Loucy (cell line): Measurements from ENCODE around the gene APELA.

Source experiments
- H2AFZ ChIP-seq: fragments of 200-600 bp; sonication (generic); 2 replicates; pipeline ENCODE4 v1.6.0; 2016; ENCODE audit warnings: antibody characterized with exemption, mild to moderate bottlenecking, low read length, moderate library complexity
- H3F3A ChIP-seq: fragments of 200-600 bp; 2 replicates; pipeline ENCODE4 v1.6.0; 2016; ENCODE audit warnings: antibody characterized with exemption, low read depth, mild to moderate bottlenecking
- H3K27me3 ChIP-seq: fragments of 200-600 bp; sonication (generic); 2 replicates; pipeline ENCODE4 v1.6.1; 2014; ENCODE audit warnings: low read length, mild to moderate bottlenecking; ENCODE audit not compliant: insufficient read depth, poor library complexity, severe bottlenecking
- H3K36me3 ChIP-seq: fragments of 200-600 bp; sonication (generic); 2 replicates; pipeline ENCODE4 v1.6.1; 2016; ENCODE audit warnings: low read length; ENCODE audit not compliant: insufficient read depth
- H3K4me1 ChIP-seq: fragments of 200-600 bp; sonication (generic); 2 replicates; pipeline ENCODE4 v1.5.1; 2014; ENCODE audit warnings: low read length, mild to moderate bottlenecking; ENCODE audit not compliant: insufficient read depth, poor library complexity, severe bottlenecking
- H3K4me2 ChIP-seq: fragments of 200-600 bp; sonication (generic); 2 replicates; pipeline ENCODE4 v1.6.0; 2014; ENCODE audit warnings: antibody characterized with exemption, low read length, low read depth, mild to moderate bottlenecking; ENCODE audit not compliant: poor library complexity, severe bottlenecking
- H3K4me3 ChIP-seq: fragments of 200-600 bp; sonication (generic); 2 replicates; pipeline ENCODE4 v1.5.1; 2014; ENCODE audit warnings: low read length, mild to moderate bottlenecking, mixed read lengths; ENCODE audit not compliant: poor library complexity, severe bottlenecking
- H3K79me2 ChIP-seq: fragments of 200-600 bp; sonication (generic); 2 replicates; pipeline ENCODE4 v1.6.1; 2014; ENCODE audit warnings: low read length; ENCODE audit not compliant: insufficient read depth
- H3K9ac ChIP-seq: fragments of 200-600 bp; sonication (generic); 2 replicates; pipeline ENCODE4 v1.6.0; 2014; ENCODE audit warnings: mild to moderate bottlenecking, low read depth, low read length, moderate library complexity; ENCODE audit not compliant: poor library complexity, severe bottlenecking
- H3K9me2 ChIP-seq: fragments of 200-600 bp; sonication (generic); replicated peaks from 2 replicates; pipeline ENCODE4 v1.6.1; 2016; ENCODE audit warnings: low read depth, low read length, mixed read lengths
- H3K9me3 ChIP-seq: fragments of 200-600 bp; sonication (generic); 2 replicates; pipeline ENCODE4 v1.6.1; 2014; ENCODE audit warnings: mild to moderate bottlenecking, antibody characterized with exemption, low read length, low read depth; ENCODE audit not compliant: insufficient read depth
- H4K20me1 ChIP-seq: fragments of 200-600 bp; sonication (generic); 2 replicates; pipeline ENCODE4 v1.6.0; 2014; ENCODE audit warnings: antibody characterized with exemption, low read length, mild to moderate bottlenecking; ENCODE audit not compliant: insufficient read depth, poor library complexity, severe bottlenecking
- EZH2phosphoT487 ChIP-seq: fragments of 200-600 bp; IDR thresholded peaks from 2 replicates; pipeline ENCODE4 v1.6.1; 2018; ENCODE audit warnings: antibody characterized with exemption, mild to moderate bottlenecking, moderate library complexity, borderline replicate concordance
- TF ChIP-seq, protein P1 (sequence below): fragments of 200-600 bp; sonication (generic); conservative IDR thresholded peaks from 2 replicates; pipeline ENCODE4 v1.5.1; 2014; ENCODE audit warnings: mild to moderate bottlenecking, antibody characterized with exemption, low read length

The APELA gene

GRCh38 chr4:164946810-164947209 lies 69.8 kb downstream of the APELA start:
- no peaks in the 10 kb centered on the region for H3K4me1 ChIP-seq
- H3K27me3 ChIP-seq, result no peaks in the 10 kb centered on the region
- H2AFZ ChIP-seq, result no peak overlapping the region
- no peaks in the 10 kb centered on the region; the same call in 1 of the 2 replicates for H3K9me3 ChIP-seq
- no peak overlapping the region for H3K4me3 ChIP-seq
- TF ChIP-seq, protein P1, sequence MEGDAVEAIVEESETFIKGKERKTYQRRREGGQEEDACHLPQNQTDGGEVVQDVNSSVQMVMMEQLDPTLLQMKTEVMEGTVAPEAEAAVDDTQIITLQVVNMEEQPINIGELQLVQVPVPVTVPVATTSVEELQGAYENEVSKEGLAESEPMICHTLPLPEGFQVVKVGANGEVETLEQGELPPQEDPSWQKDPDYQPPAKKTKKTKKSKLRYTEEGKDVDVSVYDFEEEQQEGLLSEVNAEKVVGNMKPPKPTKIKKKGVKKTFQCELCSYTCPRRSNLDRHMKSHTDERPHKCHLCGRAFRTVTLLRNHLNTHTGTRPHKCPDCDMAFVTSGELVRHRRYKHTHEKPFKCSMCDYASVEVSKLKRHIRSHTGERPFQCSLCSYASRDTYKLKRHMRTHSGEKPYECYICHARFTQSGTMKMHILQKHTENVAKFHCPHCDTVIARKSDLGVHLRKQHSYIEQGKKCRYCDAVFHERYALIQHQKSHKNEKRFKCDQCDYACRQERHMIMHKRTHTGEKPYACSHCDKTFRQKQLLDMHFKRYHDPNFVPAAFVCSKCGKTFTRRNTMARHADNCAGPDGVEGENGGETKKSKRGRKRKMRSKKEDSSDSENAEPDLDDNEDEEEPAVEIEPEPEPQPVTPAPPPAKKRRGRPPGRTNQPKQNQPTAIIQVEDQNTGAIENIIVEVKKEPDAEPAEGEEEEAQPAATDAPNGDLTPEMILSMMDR, result no peak
- no peak for TF ChIP-seq EZH2phosphoT487
- H3K79me2 ChIP-seq, result no peaks in the 10 kb centered on the region
- no peaks in the 10 kb centered on the region for H3K36me3 ChIP-seq
- H3K9ac ChIP-seq, result no peak overlapping the region
- H3F3A ChIP-seq, result no peaks in the 10 kb centered on the region
- no peak overlapping the region for H3K4me2 ChIP-seq
- no peaks in the 10 kb centered on the region for H4K20me1 ChIP-seq
- H3K9me2 ChIP-seq, result no peaks in the 10 kb centered on the region
